ENCODE results near the gene GOLIM4.

The GOLIM4 gene

GRCh38 chr3:168096210-168096652 is 507 bp upstream of the GOLIM4 start:
- H3K9ac ChIP-seq (ENCODE audit: insufficient read length, low read depth), result peak overlapping the region; percentile 96
- no peak for TF ChIP-seq YY1 (IDR thresholded peaks at IDR 0.05; ENCODE audit: insufficient read depth, insufficient read length)
- no peak for TF ChIP-seq SUZ12 (IDR thresholded peaks at IDR 0.05; ENCODE audit: extremely low read depth, insufficient read depth, insufficient read length)
- TF ChIP-seq ZNF274 (IDR thresholded peaks at IDR 0.05; ENCODE audit: low read depth, low read length), result no peak
- no peaks in the 10 kb centered on the region for H3K4me1 ChIP-seq (ENCODE audit: insufficient read depth, insufficient read length)
- peak overlapping the region; percentile 95 for H3K4me3 ChIP-seq (ENCODE audit: insufficient read length, low read depth)
- H3K9me3 ChIP-seq (ENCODE audit: insufficient read depth, low read length), result no peaks in the 10 kb centered on the region
- no peaks in the 10 kb centered on the region for H3K27me3 ChIP-seq (ENCODE audit: insufficient read depth, insufficient read length)
- peak; percentile 48 for DNase-seq (ENCODE audit: low read depth, low spot score)
- H3K36me3 ChIP-seq (ENCODE audit: insufficient read depth, insufficient read length, low read length), result no peaks in the 10 kb centered on the region

GRCh38 chr3:168094877-168095610 is 680 bp downstream of the GOLIM4 start:
- no peak for TF ChIP-seq ZNF274 (IDR thresholded peaks at IDR 0.05; ENCODE audit: low read depth, low read length)

GRCh38 chr3:168094580-168094876 is 1.2 kb downstream of the GOLIM4 start:
- Histone ChIP-seq H3K27me3 (ENCODE audit: insufficient read depth, insufficient read length) (no peaks in the 10 kb centered on the region), H3K36me3 (ENCODE audit: insufficient read depth, insufficient read length, low read length) (no peaks in the 10 kb centered on the region), H3K9me3 (ENCODE audit: insufficient read depth, low read length) (no peaks in the 10 kb centered on the region), H3K4me1 (ENCODE audit: insufficient read depth, insufficient read length) (no peaks in the 10 kb centered on the region), H3K4me3 (ENCODE audit: insufficient read length, low read depth) (peak overlapping the region; percentile 95), H3K9ac (ENCODE audit: insufficient read length, low read depth) (peak overlapping the region; percentile 92)
- TF ChIP-seq ZNF274 (IDR thresholded peaks at IDR 0.05; ENCODE audit: low read depth, low read length) (no peak), SUZ12 (IDR thresholded peaks at IDR 0.05; ENCODE audit: extremely low read depth, insufficient read depth, insufficient read length) (no peak), YY1 (IDR thresholded peaks at IDR 0.05; ENCODE audit: insufficient read depth, insufficient read length) (no peak)
- no peak for DNase-seq (ENCODE audit: low read depth, low spot score)

More at GRCh38 chr3:168094877-168095610, 680 bp downstream of the GOLIM4 start:
- H3K4me1 ChIP-seq (ENCODE audit: insufficient read depth, insufficient read length), result no peaks in the 10 kb centered on the region
- peak; percentile 54 for DNase-seq (ENCODE audit: low read depth, low spot score)
- H3K4me3 ChIP-seq (ENCODE audit: insufficient read length, low read depth), result peak overlapping the region; percentile 95
- no peaks in the 10 kb centered on the region for H3K36me3 ChIP-seq (ENCODE audit: insufficient read depth, insufficient read length, low read length)
- peak overlapping the region; percentile 92 for H3K9ac ChIP-seq (ENCODE audit: insufficient read length, low read depth)
- no peaks in the 10 kb centered on the region for H3K9me3 ChIP-seq (ENCODE audit: insufficient read depth, low read length)
- no peaks in the 10 kb centered on the region for H3K27me3 ChIP-seq (ENCODE audit: insufficient read depth, insufficient read length)

- no peaks in the 10 kb centered on the region for H3K4me1 ChIP-seq (ENCODE audit: insufficient read depth, insufficient read length)
- no peak overlapping the region for H3K9ac ChIP-seq (ENCODE audit: insufficient read length, low read depth)
- H3K9me3 ChIP-seq (ENCODE audit: insufficient read depth, low read length), result no peaks in the 10 kb centered on the region
- no peaks in the 10 kb centered on the region for H3K36me3 ChIP-seq (ENCODE audit: insufficient read depth, insufficient read length, low read length)
- no peaks in the 10 kb centered on the region for H3K27me3 ChIP-seq (ENCODE audit: insufficient read depth, insufficient read length)
- TF ChIP-seq SUZ12 (IDR thresholded peaks at IDR 0.05; ENCODE audit: extremely low read depth, insufficient read depth, insufficient read length) (no peak), ZNF274 (IDR thresholded peaks at IDR 0.05; ENCODE audit: low read depth, low read length) (no peak), YY1 (IDR thresholded peaks at IDR 0.05; ENCODE audit: insufficient read depth, insufficient read length) (no peak)
- no peak for DNase-seq (ENCODE audit: low read depth, low spot score)
- peak overlapping the region; percentile 95 for H3K4me3 ChIP-seq (ENCODE audit: insufficient read length, low read depth)
Observed at GRCh38 chr3:168093790-168094189, 1.9 kb downstream of the GOLIM4 start.

- Histone ChIP-seq H3K9me3 (ENCODE audit: insufficient read depth, low read length) (no peaks in the 10 kb centered on the region), H3K9ac (ENCODE audit: insufficient read length, low read depth) (no peak overlapping the region), H3K27me3 (ENCODE audit: insufficient read depth, insufficient read length) (no peaks in the 10 kb centered on the region), H3K4me1 (ENCODE audit: insufficient read depth, insufficient read length) (no peaks in the 10 kb centered on the region), H3K36me3 (ENCODE audit: insufficient read depth, insufficient read length, low read length) (no peaks in the 10 kb centered on the region), H3K4me3 (ENCODE audit: insufficient read length, low read depth) (peak overlapping the region; percentile 9)
- DNase-seq (ENCODE audit: low read depth, low spot score), result no peak
- no peak for TF ChIP-seq ZNF274 (IDR thresholded peaks at IDR 0.05; ENCODE audit: low read depth, low read length)
- no peak for TF ChIP-seq SUZ12 (IDR thresholded peaks at IDR 0.05; ENCODE audit: extremely low read depth, insufficient read depth, insufficient read length)
- TF ChIP-seq YY1 (IDR thresholded peaks at IDR 0.05; ENCODE audit: insufficient read depth, insufficient read length), result no peak
Observed at GRCh38 chr3:168093229-168093628, 2.5 kb downstream of the GOLIM4 start.

GRCh38 chr3:168091941-168092340 is 3.8 kb downstream of the GOLIM4 start:
- H3K27me3 ChIP-seq (ENCODE audit: insufficient read depth, insufficient read length), result no peaks in the 10 kb centered on the region
- no peaks in the 10 kb centered on the region for H3K4me1 ChIP-seq (ENCODE audit: insufficient read depth, insufficient read length)
- no peak overlapping the region for H3K9ac ChIP-seq (ENCODE audit: insufficient read length, low read depth)
- no peaks in the 10 kb centered on the region for H3K9me3 ChIP-seq (ENCODE audit: insufficient read depth, low read length)
- no peaks in the 10 kb centered on the region for H3K36me3 ChIP-seq (ENCODE audit: insufficient read depth, insufficient read length, low read length)
- TF ChIP-seq ZNF274 (IDR thresholded peaks at IDR 0.05; ENCODE audit: low read depth, low read length) (no peak), SUZ12 (IDR thresholded peaks at IDR 0.05; ENCODE audit: extremely low read depth, insufficient read depth, insufficient read length) (no peak), YY1 (IDR thresholded peaks at IDR 0.05; ENCODE audit: insufficient read depth, insufficient read length) (no peak)
- no peak overlapping the region for H3K4me3 ChIP-seq (ENCODE audit: insufficient read length, low read depth)
- DNase-seq (ENCODE audit: low read depth, low spot score), result no peak

GRCh38 chr3:168091302-168091858 is 4.3 kb downstream of the GOLIM4 start:
- no peak for TF ChIP-seq SUZ12 (IDR thresholded peaks at IDR 0.05; ENCODE audit: extremely low read depth, insufficient read depth, insufficient read length)
- TF ChIP-seq ZNF274 (IDR thresholded peaks at IDR 0.05; ENCODE audit: low read depth, low read length), result no peak
- no peak for TF ChIP-seq YY1 (IDR thresholded peaks at IDR 0.05; ENCODE audit: insufficient read depth, insufficient read length)
- DNase-seq (ENCODE audit: low read depth, low spot score), result no peak
- H3K9ac ChIP-seq (ENCODE audit: insufficient read length, low read depth), result no peak overlapping the region
- no peaks in the 10 kb centered on the region for H3K4me1 ChIP-seq (ENCODE audit: insufficient read depth, insufficient read length)
- H3K4me3 ChIP-seq (ENCODE audit: insufficient read length, low read depth), result no peak overlapping the region
- H3K27me3 ChIP-seq (ENCODE audit: insufficient read depth, insufficient read length), result no peaks in the 10 kb centered on the region
- no peaks in the 10 kb centered on the region for H3K9me3 ChIP-seq (ENCODE audit: insufficient read depth, low read length)
- no peaks in the 10 kb centered on the region for H3K36me3 ChIP-seq (ENCODE audit: insufficient read depth, insufficient read length, low read length)

Data from NT2/D1 (cell line).